HTERT RPE-1 (cell line): ENCODE measurements around the gene BSCL2.
"Not testable (repeated sequence)": the region's sequence is repeated elsewhere in the genome, so short reads cannot be mapped to it uniquely, and the experiment has no call there.

Source experiments
- in situ Hi-C: fragments of 300-500 bp; cut with MboI; formaldehyde crosslinking; loops from 4 replicates; pipeline ENCODE4 v1.14.3; 2020; ENCODE audit warnings: low sequenced_read_pairs

BSCL2 gene

GRCh38 chr11:62664405-62665074, 42.7 kb downstream of the BSCL2 start:
- in situ Hi-C loops, result no loop called here

GRCh38 chr11:62656796-62657429, 50.3 kb downstream of the BSCL2 start:
- in situ Hi-C loops, result no loop called here

DNA sequence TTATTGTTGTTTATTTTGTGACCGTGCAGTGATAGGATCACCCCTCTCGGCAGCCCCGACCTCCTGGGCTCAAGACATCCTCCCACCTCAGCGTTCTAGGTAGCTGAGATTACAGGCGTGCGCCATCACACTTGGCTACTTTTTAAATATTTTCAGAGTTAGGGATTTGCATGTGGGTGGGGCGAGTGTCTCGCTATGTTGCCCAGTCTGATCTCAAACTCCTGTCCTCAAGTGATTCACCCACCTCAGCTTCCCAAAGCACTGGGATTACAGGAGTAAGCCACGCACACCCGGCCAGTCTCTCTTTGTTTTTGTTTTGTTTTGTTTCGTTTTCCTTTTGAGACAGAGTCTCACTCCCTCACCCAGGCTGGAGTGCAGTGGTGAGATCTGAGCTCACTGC, 52.9 kb downstream of the BSCL2 start:
- in situ Hi-C loops, result no loop called here

- in situ Hi-C loops, result no loop called here
Measured at GRCh38 chr11:62652161-62653006, 54.8 kb downstream of the BSCL2 start.

- in situ Hi-C loops, result not testable (repeated sequence)
Measured at GRCh38 chr11:62650283-62650682, 56.9 kb downstream of the BSCL2 start.

DNA sequence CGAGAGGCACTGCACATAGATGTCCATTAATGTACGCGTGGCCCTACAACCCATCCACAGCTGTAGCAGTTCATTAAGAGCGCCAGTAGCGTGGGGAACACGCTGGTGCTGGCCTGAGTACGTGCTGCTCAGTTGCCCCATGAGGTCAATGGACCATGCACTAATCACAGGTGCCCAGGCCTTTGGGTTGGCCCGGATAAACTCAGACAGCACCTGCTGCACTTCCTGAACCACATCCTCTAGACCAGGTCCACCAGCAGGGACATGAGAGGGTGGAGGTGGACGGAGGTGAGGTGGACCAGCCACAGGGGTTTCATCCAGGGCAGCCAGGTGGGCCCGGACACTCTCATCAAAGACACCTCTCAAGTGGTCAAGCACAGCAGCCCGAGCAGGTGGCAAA, 57.7 kb downstream of the BSCL2 start:
- in situ Hi-C loops, result no loop called here

DNA sequence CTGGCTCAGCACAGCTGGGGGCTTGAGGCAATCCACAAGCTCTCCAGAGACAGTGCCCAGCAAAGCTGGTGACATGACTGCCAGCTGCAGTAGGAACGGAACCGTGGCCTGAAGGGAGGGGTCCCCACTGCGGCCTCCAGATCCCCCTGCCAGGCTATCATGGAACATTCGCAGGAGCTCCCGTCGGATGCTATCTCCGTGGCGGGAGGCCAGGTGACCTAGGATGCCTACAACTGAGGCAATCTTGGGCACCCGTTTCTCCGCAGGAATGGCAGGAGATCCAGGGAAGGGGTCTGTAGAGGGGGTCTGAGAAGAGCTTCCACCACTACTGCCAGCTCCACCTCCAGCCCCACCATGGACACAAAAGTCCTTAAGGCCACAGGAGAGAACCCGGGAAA, 58.3 kb downstream of the BSCL2 start:
- in situ Hi-C loops, result no loop called here

DNA sequence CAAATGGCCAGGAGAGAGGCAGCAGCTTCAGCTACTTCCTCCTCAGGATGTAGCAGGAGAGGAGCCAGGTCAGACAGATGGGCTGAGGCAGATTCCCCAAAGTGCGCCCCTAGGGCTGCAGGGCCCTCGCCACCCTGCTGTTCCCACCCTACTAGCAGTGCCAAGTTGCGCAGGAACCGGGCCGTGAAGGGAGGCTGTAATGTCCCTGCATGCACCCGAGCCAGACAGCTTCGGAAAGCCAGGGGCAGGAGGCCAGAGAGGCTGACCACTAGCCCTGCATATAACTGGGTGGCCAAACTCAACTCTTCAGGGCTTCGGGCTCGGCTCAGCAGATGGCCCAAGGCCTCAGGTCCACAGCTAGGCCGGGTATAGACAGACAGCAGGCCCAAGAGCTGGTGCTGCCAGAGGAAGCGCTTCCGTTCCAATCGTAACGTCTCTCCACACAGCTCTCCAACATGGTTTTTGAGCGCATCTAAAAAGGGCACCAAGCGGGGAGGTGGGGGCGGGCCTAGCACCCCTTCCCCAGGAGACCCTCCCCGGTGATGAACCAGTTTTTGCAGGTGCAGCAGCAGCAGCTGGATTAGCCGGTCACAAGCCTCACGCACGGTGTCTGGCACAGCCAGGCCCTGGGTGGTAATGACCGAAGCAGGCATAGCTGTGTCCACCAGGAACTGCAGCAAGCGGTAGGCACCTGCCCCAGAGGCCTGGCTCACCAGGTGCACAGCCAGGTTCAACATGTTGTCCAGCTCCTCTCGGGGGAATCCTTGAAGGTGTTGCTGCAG, 58.8 kb downstream of the BSCL2 start:
- in situ Hi-C loops, result no loop called here

DNA sequence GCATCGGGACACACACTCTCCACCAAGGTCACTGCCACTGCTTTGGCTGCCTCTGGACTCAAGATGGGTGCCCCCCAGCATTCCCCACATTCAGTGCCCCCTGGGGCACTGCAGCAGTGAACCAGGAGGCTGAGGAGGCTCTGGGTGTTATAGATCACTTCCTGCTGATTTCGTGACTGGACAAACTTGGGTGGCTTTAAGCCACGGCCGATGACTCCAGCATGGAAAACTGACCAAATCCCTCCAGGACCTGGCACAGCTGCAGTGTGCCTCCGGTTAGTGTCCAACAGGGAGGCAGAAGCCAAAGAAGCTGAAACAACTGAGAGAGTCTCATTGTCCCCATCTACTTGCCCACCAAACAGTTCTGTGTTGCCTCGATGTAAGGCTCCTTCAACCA, 59.6 kb downstream of the BSCL2 start:
- in situ Hi-C loops, result no loop called here

GRCh38 chr11:62646825-62647608, 60.2 kb downstream of the BSCL2 start:
- in situ Hi-C loops, result no loop called here

GRCh38 chr11:62645946-62646824, 61.0 kb downstream of the BSCL2 start, which contains the start of gene GANAB:
TSS of gene GANAB (minus strand) at chr11:62646613. CDS start at chr11:62646599, 14 bp downstream.
- in situ Hi-C loops, result no loop called here

- in situ Hi-C loops, result no loop called here
Measured at GRCh38 chr11:62645671-62645945, 61.6 kb downstream of the BSCL2 start.

- in situ Hi-C loops, result no loop called here
Measured at GRCh38 chr11:62644220-62644619, 63.0 kb downstream of the BSCL2 start.
